Neural progenitor cell (in vitro differentiated cells): ENCODE data around the gene FKBP1B.

ENCODE experiments used
- EZH2 ChIP-seq: fragments of 200-600 bp; sonication (generic); IDR thresholded peaks from 2 replicates; pipeline ENCODE4 v1.6.1; 2017; ENCODE audit warnings: antibody characterized with exemption, mild to moderate bottlenecking, moderate library complexity
- TF ChIP-seq, protein P1 (sequence below): fragments of 200-600 bp; sonication (generic); IDR thresholded peaks from 2 replicates; pipeline ENCODE4 v1.5.1; 2017; ENCODE audit warnings: antibody characterized with exemption, mild to moderate bottlenecking

DNA sequence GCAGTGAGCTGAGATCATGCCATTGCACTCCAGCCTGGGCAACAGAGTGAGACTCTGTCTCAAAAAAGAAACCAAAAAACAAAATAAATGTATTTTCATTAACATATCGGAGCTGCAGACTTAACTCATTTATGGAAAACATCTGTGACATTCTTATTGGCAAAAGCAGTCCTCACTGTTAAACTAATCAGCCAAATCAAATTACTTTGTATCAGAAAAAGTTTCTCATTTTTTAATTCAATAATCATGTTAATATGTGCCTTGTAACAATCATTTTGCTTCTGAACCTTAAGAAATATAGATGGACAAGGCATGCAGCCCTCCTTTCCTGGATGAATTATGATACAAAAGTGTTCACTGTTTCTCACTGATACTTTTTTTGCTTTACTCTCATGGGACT, 53.1 kb downstream of the FKBP1B start:
- TF ChIP-seq, protein P1, sequence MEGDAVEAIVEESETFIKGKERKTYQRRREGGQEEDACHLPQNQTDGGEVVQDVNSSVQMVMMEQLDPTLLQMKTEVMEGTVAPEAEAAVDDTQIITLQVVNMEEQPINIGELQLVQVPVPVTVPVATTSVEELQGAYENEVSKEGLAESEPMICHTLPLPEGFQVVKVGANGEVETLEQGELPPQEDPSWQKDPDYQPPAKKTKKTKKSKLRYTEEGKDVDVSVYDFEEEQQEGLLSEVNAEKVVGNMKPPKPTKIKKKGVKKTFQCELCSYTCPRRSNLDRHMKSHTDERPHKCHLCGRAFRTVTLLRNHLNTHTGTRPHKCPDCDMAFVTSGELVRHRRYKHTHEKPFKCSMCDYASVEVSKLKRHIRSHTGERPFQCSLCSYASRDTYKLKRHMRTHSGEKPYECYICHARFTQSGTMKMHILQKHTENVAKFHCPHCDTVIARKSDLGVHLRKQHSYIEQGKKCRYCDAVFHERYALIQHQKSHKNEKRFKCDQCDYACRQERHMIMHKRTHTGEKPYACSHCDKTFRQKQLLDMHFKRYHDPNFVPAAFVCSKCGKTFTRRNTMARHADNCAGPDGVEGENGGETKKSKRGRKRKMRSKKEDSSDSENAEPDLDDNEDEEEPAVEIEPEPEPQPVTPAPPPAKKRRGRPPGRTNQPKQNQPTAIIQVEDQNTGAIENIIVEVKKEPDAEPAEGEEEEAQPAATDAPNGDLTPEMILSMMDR: no peak
- TF ChIP-seq EZH2: no peak
